GM18873 (cell line): ENCODE measurements around the gene RPS10.

Experiments used
- ATAC-seq: cut with Tn5 transposase; IDR thresholded peaks from one replicate; pipeline ENCODE4 v1.9.1; 2021; ENCODE audit warnings: mild to moderate bottlenecking, moderate library complexity, moderate number of reproducible peaks; ENCODE audit not compliant: unreplicated experiment, low FRiP score

RPS10 gene

GRCh38 chr6:34425498-34426410, at the start of gene RPS10:
TSS of gene RPS10 (minus strand) at chr6:34426069. CDS start at chr6:34425221, 848 bp downstream.
- no peak for ATAC-seq

GRCh38 chr6:34475238-34475682, 49.4 kb upstream of the RPS10 start:
- ATAC-seq, result no peak

- no peak for ATAC-seq
These were observed 48.9 kb upstream of the RPS10 start for GRCh38 chr6:34474754-34475153.

GRCh38 chr6:34473967-34474366, 48.1 kb upstream of the RPS10 start:
- no peak for ATAC-seq

GRCh38 chr6:34472425-34472824, 46.6 kb upstream of the RPS10 start:
- no peak for ATAC-seq

DNA sequence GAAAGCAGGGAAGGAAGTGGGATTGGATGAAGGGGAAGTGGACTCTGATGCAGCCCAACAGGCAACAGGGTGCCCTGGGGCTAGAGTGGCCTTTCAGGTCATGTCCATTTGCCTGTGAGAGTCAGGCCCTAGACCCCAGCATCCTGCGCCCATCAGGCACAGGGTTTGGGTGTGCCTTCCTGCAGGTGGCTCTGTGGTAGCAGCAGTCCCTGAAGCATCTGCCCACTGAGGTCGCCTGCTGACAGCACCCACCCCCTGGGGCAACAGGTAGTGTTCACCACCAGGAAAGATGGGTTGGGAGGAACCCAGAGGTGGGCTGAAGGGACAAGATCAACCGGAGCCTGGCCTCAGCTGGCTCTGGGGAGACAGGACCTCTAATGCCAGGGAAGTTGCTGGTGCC, 43.6 kb upstream of the RPS10 start:
- ATAC-seq, result no peak

- ATAC-seq, result no peak
These were observed 42.6 kb upstream of the RPS10 start for GRCh38 chr6:34468378-34468892.

- ATAC-seq, result no peak
These were observed 40.6 kb upstream of the RPS10 start for GRCh38 chr6:34466242-34467185.

GRCh38 chr6:34465531-34466241, 39.8 kb upstream of the RPS10 start, which contains the start of gene PACSIN1:
TSS of gene PACSIN1 (plus strand) at chr6:34466076. CDS start at chr6:34526306, 60,230 bp downstream.
- ATAC-seq, result no peak

GRCh38 chr6:34463849-34464248, 38.0 kb upstream of the RPS10 start:
- no peak for ATAC-seq

DNA sequence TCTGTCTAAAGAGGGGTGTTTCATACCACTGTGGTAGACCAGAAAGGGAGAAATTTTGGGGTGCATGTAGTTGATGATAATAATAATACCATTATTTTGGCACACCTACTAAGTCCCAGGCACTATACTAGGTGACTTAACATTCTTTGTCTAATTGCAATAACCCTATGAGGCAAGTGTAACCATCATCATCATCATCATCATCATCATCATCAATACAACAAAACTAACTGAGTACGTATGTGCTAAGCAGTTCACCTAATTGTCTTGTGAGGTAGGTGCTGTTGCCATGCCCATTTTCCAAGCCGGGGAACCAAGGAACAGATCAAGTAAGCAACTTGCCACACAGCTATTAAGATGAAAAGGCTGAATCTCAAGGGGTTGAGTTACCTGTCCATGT, 37.4 kb upstream of the RPS10 start:
- ATAC-seq, result no peak

- no peak for ATAC-seq
These were observed 36.7 kb upstream of the RPS10 start for GRCh38 chr6:34462551-34462971.

GRCh38 chr6:34462010-34462409, 36.1 kb upstream of the RPS10 start:
- ATAC-seq, result no peak

GRCh38 chr6:34460796-34461507, 35.1 kb upstream of the RPS10 start:
- no peak for ATAC-seq

- ATAC-seq, result no peak
These were observed 34.2 kb upstream of the RPS10 start for GRCh38 chr6:34459899-34460593.

DNA sequence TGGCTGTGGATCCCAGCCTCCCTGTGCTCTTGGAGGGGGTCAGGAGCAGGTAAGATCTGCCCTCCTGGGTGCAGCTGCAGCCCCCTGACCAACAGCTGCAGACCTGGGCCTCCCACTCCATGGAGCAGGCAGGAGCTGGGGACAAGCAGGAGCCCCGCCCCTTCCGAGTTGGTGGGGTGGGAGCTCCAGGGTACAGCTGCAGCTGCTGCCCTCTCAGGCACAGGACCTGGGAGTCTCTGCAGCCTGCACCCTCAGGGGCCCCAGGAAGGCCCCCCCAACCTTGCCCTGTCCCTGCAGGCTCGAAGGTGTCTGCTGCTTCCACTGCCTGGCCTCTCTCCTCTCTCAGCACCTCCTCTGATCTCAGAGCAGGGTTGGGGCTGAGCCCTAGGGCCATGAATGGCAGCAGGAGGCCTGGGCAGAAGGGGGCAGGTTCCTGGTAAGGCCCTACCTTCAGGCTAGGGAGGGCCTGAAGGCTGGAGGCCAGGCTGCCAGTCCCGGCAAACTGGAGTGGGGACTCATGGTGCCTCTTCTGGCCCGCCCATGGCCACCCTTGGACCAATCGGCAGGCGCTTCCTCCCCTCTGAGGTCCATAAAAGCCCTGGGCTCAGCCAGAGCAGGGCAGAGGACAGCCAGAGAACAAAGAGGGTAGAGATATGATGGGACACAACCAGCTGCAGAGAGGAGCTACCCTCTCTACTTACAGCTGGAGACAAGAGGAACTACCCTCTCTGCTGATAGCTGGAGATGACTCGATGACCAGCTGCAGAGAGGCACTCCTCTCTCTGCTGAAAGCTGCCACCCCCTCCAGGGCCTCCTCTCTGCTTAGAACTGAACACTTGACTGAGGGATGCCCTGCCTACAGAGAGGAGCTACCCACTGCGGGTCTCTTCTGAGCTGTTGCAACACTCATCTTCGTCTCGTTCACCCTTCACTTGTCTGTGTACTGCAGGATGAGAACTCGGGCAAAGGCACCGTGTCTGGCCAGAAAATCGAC, 32.2 kb upstream of the RPS10 start:
- no peak for ATAC-seq

DNA sequence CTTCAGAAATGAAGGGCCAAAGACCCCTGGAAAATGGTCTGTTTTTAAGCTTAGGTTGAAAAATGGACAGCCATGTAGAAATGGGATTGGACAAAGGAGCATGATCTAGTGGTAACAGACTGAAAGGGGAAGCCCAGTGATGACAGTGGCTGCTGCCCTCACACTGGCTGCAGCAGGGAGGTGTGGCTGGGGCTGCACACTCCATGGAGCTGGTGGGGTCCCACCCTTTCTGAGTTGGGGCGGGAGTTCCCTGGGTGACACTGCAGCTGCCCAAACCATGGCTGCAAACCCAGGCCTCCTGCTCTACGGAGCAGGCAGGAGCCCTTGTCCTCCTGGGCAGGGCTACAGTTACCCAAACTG, 31.5 kb upstream of the RPS10 start:
- no peak for ATAC-seq

GRCh38 chr6:34455831-34456230, 30.0 kb upstream of the RPS10 start:
- no peak for ATAC-seq
